ENCODE results near the gene ADAM12.

The ADAM12 gene

DNA sequence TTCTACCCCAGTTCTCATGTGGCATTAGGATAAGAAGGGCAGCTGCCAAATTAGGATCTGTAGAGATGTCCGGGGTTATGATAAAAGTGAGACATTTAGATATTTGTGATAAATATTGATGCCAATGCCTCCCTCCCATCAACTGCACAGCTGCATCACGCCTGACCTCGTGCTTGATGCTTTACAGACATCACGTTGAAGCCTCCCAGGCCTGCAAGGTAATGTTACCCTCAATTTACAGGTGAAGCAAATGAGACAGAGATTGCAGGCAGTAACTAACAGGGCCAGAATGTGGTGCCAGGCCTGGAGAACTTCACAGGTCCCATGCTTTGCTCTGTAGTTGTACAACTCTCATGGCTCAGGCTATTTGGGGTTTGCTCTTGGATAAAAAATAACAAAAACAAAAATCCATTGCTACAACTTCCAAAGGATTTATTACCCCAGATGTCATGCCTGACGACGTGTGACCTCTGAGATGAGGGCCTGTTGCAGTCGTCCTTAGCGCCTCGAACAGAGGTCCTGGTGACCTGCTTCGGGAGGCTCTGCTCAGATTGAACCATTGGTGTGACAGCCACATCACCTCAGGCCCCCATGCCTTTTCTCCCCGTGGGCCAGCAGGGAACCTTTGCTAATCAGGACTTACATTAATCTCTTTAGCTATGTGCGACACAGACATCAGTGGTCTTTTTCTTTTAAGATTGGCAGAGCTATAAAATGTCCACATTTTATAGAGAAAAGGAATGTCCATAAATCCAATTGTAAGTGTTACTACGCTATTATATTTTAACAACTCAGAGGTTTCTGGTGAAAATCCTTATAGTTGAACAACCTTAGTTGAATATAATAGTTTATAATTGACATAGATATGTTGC lies 169.3 kb downstream of the ADAM12 start:
- no peak for DNase-seq

DNA sequence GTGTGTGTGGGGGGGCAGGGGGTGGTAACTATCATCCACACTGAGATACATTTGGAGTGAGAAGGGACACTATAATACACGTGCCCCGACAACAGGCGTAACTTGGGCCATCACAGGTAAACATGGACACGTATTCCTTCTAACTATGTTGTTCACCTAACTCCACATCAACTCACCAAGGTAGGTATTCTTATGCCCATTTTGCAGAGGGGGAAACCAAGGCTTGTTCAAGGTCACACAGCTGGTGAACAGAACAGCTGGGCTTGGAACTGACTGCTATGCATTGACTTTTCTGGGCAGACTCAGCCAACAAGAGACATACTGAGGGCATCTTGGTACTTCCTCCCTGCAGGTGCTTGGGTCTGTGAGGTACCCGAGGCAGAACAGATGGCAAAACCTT lies 170.1 kb downstream of the ADAM12 start:
- no peak for DNase-seq

DNA sequence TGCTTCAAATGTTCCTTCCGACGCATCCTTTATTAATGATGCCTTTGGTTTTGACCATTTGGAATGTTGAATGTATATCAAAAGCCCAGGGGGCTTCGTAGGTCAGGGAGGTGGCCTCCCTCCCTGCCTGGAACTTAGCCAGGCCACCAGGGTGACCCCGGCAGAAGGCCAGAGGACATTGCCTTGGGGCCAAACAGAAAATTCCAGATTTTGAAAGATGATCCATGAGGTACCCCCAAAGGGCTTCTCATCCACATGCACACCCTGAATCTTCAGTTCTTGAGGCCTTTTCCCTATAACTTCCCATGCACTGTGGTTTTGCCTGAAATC lies 171.7 kb downstream of the ADAM12 start:
- no peak for DNase-seq

DNA sequence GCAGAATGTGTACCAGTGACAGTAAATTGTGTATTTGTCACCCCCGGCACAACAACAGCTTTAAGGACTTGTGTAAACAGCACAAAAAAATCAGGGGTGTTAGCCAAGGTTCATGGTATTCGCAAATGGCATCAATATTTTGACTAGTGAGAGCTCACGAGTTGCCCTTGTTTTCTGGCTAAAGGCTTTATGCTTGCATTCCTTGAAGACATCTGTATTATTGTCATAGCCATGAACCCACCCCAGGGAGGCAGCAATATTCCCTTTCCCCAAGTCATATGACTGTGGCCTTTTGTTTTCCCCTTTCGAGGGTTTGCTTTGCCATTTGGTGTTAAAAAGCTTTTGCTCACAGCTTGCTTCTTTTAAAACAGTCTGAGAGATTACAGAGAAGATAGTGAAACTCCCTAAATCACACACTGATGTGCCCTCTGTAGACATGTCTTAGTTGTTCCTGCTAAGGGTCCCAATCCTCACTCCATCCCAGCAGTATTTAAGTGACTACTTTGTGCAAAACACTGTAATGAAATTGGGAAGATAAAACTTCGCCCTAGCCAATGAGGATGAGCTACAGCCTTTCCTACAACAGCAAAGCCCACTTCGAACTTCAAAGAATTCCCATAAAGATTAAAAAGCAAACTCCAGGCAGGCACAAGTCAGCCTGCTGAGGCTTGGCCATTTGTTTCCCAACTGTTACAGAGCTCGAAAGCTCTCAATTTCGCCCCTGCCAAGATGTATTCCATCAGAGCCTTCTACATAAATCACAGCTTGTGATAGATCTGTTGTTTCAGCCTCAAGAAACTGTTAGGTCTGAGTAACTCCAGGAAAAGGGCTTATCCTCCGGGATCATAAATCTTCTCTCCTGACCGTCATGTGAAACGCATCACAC lies 172.3 kb downstream of the ADAM12 start:
- no peak for DNase-seq

DNA sequence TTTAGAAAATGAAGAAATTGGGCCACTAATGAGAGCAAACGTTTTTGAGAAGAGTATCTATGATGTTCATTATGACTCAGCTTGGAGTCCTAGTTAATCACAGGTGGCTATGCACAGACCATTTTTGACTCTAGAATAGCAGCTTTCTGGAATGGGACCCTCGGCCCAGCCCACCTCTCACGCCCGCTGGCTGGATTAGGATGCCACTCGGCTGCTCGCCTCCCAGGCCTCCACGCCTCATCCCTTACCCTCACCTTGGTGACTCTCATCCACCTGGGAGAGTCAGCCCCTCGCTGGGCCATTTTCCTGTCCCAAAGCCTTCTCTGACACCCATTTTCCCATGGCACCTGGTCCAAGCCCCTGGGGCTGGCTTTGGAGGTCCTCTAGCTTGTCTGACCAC lies 173.6 kb downstream of the ADAM12 start:
- DNase-seq = no peak

DNA sequence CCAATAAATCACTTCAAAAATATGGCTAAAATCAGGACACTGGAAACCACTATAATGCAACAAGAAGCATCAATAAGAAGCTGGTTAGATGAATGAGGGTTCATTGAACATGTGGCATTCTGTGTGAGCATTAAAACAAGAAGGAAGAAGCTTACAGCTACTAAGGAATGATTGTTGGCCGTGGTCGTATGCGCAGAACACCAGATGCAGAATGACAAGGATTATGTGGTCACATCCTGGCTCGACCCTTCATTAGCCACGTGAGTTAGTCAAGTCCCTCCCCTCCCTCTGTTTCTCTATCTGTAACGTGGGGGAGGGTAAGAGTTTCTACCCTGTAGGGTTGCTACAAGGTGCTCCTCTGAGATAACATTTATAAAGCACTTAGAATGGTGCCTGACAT lies 174.3 kb downstream of the ADAM12 start:
- DNase-seq = no peak

DNA sequence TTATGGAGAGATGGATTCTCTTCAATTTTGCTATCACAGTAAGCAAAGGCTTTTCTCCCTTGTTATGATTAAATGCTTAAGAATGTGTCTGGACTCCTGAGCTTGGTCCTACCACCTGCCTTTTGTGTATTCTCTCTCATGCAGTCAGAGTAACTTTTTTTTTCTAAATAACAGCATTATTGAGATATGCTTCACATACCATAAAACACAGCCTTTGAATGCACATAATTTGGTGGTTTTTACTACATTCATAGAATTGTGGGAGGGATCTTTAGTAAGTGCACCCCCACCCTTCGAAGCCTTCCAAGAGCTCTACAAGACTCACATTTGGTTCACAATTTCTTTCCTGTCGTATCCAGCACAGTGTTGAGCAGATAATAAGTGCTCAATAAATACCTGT lies 175.5 kb downstream of the ADAM12 start:
- no peak for DNase-seq

DNA sequence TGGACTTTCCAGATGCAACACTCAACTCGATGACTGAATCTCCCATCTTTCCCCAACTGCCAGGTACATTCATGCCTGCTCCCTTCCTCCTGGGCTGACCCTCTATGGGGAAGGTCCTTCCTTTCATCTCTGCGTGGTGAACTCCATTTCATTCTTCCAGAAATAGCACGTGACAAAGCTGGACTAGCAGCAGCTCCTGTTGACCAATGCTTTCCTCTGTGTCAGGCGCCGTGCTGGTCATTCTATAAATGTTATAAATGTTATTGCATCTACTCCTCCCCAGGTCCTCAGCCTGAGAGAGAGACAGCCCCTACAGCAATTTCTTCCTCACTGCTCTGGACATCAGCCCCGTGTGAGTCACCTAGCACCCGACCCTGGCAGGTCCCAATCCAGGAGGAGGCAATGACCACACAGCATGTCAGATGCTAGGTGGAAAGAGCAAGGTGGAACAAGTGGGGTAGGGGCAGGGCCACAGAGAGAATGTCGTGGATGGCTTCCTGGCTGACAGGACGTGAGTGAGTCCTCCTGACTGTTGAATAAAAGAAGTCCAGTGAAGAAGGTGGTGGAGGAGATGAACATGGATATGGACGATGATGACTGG lies 178.1 kb downstream of the ADAM12 start:
- DNase-seq = no peak

DNA sequence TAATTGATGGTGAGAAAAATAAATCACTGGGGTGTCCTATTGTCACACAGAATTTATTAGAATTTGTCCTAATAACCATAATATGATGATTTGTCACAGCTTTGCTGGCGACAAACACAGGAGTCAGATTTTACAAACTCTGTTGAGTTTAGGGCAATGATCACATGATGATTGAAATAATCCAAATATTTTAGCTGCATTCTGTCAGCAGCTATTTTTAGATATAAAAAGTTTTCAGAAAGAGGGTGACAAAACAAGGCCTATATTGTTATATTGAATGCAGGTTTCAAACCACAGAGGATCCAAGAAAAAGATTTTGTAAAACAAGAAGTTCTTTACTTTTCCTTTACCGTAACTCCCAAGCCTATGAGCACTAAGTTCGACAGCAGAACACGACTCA lies 178.8 kb downstream of the ADAM12 start:
- no peak for DNase-seq

DNA sequence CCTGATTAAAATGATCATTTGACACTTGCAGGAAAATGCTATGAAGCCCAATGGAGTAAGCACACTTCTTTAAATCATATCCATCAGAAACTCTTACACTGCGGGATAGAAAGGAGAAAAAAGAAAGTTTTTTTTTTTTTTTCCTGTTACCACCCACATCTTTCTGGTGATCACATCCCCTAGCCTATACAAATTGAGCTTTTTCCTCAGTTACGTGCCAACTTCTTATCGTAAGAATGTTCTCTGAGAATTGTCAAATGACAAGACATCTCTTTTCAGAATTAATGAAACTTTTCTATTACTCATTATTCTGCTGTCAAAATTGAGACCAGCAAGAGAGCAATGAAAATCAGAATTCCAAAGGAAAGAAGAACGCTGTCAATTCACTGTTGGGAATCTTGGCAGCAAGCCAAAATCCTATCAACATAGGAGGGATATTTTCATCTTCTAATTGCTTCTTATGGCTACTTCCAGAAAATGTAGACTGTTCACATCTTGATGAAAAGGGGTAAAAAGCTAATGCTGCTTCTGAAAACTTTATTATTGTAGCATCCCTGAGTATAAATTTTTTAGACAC lies 179.5 kb downstream of the ADAM12 start:
- no peak for DNase-seq

DNA sequence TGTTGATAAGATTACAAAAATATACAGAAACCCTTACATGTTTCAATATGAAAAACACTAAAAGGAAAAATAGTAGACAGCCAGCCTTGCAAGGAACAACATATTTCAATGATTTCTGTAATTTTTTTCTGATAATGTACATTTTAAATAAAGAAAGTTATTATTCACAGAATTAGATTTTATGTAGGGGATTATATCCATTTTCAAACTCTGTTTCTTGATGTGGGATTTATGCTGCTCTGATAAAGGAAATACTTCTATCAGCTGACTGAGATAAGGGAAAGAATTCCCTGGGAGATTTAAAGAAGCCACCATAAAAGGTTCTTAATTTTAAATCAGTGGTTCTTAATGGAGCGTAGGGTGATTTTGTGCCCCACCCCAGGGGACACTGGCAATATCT lies 180.4 kb downstream of the ADAM12 start:
- DNase-seq = no peak

DNA sequence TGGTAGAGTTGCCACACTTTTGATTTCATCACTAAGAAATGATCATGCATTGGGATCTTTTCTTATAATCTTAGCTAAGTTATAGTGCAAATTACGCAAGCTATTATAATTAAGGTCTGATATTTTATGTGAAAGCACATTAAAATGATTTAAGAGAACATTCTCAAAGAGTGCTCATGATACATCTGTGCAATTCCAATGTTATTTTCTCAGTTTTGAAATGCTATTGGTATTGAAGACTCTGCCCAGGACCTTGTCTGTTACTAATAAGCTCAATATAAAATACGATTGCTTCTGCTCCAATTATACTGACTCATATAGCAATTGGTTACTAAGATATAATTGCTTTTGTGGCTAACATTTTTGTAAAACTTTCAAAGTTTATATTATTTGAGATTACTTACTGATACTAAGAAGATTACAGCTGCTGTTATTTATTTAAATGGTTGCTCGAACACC lies 180.9 kb downstream of the ADAM12 start:
- no peak for DNase-seq

DNA sequence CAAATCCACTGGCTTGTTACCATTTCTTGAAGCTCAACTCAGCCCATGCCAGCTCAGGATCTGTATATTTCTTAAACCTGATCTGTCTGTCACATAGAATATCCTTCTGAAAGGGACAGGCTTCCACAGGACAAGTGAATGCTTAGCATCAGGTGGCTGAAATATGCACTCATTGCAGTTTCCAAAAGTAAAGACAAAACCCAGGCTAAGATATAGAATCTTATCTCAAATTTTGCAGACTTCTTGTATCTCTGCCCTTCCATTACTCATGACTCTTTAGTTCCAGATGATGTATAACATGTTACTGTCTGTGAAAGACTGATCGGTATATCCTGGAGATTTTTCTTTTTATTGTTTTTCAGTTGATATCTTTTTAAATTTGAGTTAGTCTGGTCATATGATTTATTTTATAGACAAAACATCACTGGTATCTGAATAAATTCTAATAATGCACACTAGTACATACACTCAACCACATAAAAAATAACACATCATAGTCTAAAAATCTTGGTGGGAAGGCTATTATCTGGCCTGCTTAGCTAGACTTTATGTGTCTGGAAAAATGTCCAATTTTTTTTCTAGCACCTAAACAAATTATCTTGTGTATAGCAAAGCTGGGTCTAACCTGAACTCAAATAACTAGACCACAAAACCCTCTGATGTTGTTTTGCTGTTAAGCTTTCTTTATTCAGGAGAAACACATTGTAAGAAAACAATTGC lies 182.6 kb downstream of the ADAM12 start:
- DNase-seq = no peak

DNA sequence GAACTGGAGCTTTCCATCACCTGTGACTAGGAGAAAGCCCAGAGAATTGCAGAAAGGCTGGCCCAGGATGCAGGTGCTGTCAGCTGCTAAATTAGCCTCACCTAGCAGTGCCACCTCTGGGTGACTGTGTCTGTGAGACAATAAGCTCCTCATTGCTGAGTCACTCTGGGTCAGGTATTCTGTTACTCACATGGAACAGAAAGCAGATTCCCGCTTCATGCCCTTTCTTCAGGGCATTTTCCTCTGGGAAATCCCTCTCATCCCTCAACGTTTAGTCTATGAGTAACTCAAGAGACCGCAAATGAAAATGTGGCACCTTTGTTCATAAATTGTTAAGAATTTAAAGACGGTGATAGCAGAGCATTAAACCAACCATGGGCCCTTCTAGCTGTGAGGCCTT lies 184.0 kb downstream of the ADAM12 start:
- no peak for DNase-seq

DNA sequence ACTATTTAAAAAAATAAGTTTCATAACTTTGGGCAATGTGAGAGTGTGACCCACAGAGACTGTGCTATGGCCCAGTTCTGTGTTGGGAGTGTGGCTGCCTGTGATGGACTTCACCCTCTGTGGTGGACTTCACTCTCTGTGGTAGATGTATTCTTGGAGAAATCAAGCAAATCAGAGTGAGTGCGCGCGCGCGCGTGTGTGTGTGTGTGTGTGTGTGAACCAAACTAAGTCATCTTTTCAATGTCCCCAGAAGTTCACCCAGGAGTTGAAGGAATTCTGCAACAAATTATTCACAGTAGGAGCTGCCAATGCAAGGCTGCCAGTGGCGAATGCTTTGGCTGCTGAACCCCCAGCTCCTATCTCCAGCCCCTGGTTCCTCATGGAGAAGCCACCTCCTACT lies 184.5 kb downstream of the ADAM12 start:
- no peak for DNase-seq

DNA sequence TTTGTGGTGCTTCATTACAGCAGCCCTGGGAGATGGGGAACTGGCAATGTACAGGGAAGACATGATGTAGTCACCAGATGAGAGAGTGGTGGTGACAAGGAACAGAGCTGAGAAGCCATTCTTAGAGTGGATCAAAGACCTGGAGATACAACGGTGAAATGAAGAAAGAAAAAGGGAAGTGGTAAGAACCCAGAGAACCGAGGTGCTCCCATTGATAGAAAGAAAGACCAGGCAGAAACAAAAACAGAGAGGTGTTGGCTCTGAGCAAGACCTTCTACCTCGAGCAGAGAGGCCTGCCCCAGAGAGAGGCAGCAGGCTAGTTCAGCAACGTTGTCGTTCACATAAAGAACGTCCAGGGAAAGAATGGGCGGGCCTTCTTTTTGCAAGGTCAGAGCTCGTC lies 186.7 kb downstream of the ADAM12 start:
- no peak for DNase-seq

DNA sequence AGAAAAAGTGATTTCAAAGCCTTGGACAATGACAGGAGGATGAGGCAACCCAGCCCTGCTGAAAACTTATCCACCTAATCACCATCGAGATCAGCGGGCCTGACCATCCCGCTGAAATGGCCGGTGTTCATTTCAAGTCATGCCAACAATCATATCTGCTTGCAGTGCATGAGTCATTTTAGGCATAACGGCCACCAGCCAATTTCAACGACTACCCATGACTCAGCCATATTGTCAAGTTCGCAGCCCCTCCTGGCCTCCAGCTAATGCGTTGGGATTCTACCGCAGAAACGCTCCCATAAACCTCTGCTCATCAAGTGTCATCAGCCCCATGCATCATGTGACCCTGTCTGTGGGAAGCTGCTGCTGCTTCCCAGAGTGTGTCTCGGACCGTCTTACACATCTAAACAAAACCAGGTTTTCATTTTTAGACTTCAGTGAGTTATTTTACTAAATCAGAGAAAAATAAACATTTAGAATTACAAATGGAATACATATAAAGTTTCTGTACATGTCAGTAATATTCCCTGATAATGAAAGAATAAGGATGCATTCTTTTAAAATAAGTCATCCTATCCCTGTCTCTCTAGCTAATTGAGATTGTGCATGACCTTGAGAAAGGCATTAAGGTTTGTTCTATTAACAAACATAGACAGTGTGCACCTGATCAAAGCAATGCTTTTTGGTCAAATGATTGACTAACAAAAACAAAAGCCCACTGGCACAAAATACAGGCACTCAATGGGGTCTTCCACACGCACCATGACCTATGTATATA lies 188.9 kb downstream of the ADAM12 start:
- DNase-seq = no peak

DNA sequence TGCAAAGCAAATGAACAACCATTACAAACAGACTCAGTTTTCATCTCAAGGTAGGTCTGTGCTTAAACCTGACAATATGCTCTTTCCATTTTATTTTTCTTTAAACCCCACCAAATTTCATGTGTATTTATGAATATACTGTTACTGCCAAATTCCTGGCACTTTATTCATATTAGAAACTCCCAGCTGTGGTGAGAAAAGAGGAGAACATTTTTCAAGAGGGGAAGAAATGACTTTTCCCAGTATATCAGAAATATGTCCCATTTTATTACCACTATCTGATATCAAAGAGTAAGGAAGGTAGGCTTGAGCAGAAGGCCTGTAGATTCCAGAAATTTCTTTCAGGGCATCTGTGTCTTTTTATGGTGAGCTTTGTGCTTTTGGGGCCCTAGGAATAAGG lies 189.6 kb downstream of the ADAM12 start:
- DNase-seq = no peak

DNA sequence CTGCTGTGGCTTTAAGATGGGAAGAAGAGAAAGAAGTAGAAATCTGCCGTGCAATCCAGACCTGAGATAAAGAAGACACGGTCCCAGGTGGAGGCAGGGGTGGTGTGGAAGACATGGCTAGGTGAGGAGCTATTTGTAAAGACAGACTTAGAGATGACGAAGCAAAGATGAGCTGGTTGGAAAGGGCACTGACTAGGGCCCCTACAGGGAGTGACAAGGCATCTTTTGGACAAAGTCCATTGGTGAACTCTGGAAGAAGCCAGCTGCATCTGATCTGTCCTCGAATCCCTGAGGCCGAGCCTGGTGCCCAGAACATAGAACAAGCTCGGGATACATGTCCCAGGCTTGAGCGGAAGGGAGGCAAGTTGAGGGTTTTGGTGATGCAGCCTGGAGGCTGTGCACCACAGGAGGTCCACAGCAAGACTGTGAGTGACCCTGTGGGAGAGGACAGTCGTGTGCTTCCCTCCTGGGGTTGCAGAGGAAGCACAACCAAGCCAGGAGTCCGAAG lies 191.2 kb downstream of the ADAM12 start:
- no peak for DNase-seq

DNA sequence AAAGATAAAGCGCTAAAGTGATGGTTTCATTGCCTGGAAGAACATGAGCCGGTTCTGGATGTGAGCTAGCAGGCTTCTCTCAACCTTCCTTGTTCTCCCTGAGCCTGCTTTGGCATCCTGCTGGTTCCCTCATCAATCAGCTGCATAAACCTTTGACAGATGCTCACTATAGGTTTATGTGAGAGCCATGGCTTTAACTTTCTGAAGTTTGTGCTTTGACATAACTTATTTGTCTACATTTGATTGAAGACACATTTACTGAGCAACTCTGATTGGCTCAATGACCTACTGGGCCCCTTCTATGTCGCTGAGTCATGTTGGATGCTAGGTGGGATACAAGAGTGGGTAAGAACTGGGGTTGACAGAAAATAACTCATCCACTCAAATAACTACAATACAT lies 192.0 kb downstream of the ADAM12 start:
- no peak for DNase-seq
